Common myeloid progenitor, CD34-positive (primary cell): Measurements from ENCODE around the gene ENKD1.

Source experiments
- CTCF ChIA-PET: fragments of 350-600 bp; sonication (Branson Sonifier 250); formaldehyde crosslinking; loops from one replicate; lab custom pipeline; 2021; ENCODE audit warnings: antibody characterized with exemption; lab: Charles Lee
- POLR2A ChIA-PET: fragments of 350-600 bp; sonication (Branson Sonifier 250); formaldehyde crosslinking; loops from one replicate; lab custom pipeline; 2021; ENCODE audit warnings: antibody characterized with exemption; lab: Charles Lee
- DNase-seq, 3 donors: peaks; one replicate each; pipeline versions ENCODE4 v3.0.0 to v3.0.0-alpha.2; 2013
- H3K27ac ChIP-seq, 2 experiments: 1 replicate in 1 of 2; 2 replicates in 1 of 2; pipeline ENCODE4 v1.7.0; 2013; ENCODE audit warnings: inconsistent platforms in 2 of 2, low read length in 2 of 2, mild to moderate bottlenecking in 2 of 2, low read depth in 1 of 2, moderate library complexity in 1 of 2; ENCODE audit not compliant: severe bottlenecking in 2 of 2, insufficient read depth in 1 of 2, poor library complexity in 1 of 2
- H3K27me3 ChIP-seq, 5 experiments: replicated peaks in 2 of 5; 1 replicate in 3 of 5; 2 replicates in 2 of 5; pipeline versions ENCODE4 v1.6.1 to v1.7.0; 2013; ENCODE audit warnings: low read length in 4 of 5, mild to moderate bottlenecking in 2 of 5, moderate library complexity in 2 of 5, inconsistent platforms in 1 of 5; ENCODE audit not compliant: insufficient read depth in 5 of 5, control insufficient read depth in 4 of 5
- H3K36me3 ChIP-seq, 4 experiments: 1 replicate in 2 of 4; 2 replicates in 2 of 4; pipeline versions ENCODE4 v1.6.1 to v1.7.0; 2013; ENCODE audit warnings: low read length in 3 of 4, control low read depth in 1 of 4, mild to moderate bottlenecking in 1 of 4; ENCODE audit not compliant: control insufficient read depth in 4 of 4, insufficient read depth in 4 of 4
- H3K4me1 ChIP-seq, 4 experiments: 1 replicate in 3 of 4; 2 replicates in 1 of 4; pipeline versions ENCODE4 v1.6.1 to v1.7.1; 2013; ENCODE audit warnings: low read length in 3 of 4, mild to moderate bottlenecking in 3 of 4, control low read depth in 1 of 4, inconsistent platforms in 1 of 4, moderate library complexity in 1 of 4; ENCODE audit not compliant: control insufficient read depth in 4 of 4, insufficient read depth in 4 of 4; ENCODE audit errors: control extremely low read depth in 1 of 4
- H3K4me3 ChIP-seq, 7 experiments: 1 replicate in 4 of 7; 2 replicates in 3 of 7; pipeline versions ENCODE4 v1.5.1 to v1.7.0; 2013; ENCODE audit warnings: mild to moderate bottlenecking in 7 of 7, low read length in 6 of 7, moderate library complexity in 6 of 7, inconsistent platforms in 2 of 7, low read depth in 2 of 7, control low read depth in 1 of 7; ENCODE audit not compliant: insufficient read depth in 4 of 7, control insufficient read depth in 1 of 7; ENCODE audit errors: extremely low read depth in 1 of 7
- H3K9me3 ChIP-seq, 5 experiments: 1 replicate in 4 of 5; 2 replicates in 1 of 5; pipeline versions ENCODE4 v1.6.1 to v1.7.1; 2013; ENCODE audit warnings: low read length in 4 of 5, mild to moderate bottlenecking in 2 of 5, inconsistent platforms in 1 of 5, low read depth in 1 of 5, moderate library complexity in 1 of 5; ENCODE audit not compliant: control insufficient read depth in 4 of 5, insufficient read depth in 2 of 5; ENCODE audit errors: control extremely low read depth in 1 of 5
- WGBS: methylation state at CpG from one replicate; pipeline ENCODE4 v1.1.5; 2013; ENCODE audit not compliant: insufficient coverage; 5-methylcytosine and 5-hydroxymethylcytosine counted together

The ENKD1 gene

DNA sequence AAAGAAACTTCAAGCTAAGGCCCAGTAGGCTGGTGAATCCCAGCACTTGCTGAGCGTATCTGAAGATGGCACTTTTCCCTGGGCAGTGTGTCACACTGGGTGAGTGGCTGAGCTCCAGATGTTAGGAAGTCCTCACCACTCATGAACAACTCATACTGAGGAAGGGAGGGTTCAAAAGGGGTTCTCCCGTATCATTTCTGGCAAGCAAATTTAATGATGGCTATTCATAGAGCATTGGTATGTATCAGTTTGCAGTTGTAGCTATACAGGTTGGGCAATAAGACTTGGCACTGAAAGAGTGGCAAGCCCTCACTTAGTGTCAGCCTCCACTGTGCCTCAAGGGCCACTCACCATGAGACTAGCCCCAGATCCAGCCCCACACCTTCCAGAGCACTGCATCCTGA is 41.8 kb upstream of the ENKD1 start:
- no CpG with 5 or more reads among the region's 2 CpGs for WGBS
- no peaks in the 10 kb centered on the region for H3K27me3 ChIP-seq
- POLR2A ChIA-PET = interaction anchor here (0.8 kb wide), 1 partner anchor 377 kb away, joined by 3 read pairs; no protein-coding TSS in a partner anchor
- CTCF ChIA-PET = interaction anchor here (0.7 kb wide), 1 partner anchor 24 kb away, joined by 3 read pairs; no protein-coding TSS in a partner anchor
- H3K27ac ChIP-seq = no peak overlapping the region
- no peak overlapping the region for H3K4me3 ChIP-seq
- no peak for DNase-seq
- no peaks in the 10 kb centered on the region for H3K36me3 ChIP-seq
- H3K4me1 ChIP-seq = no peaks in the 10 kb centered on the region
- no peaks in the 10 kb centered on the region for H3K9me3 ChIP-seq

DNA sequence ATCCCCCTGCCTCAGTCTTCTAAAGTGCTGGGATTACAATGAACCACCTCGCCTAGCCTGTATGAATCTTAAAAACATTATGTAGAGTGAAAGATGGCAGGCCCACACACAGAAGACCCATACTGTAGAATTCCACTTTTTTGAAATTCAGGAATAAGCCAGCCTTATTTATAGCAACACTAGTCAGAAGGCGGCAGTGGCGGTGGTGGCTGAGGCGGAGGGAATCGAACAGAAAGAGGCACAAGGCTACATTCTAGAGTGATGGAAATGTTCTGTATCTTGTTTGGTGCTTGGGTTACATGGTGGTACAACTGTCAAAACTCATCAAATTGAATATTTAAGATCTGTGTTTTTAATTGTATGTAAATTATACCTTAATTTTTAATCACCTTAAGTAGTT is 41.2 kb upstream of the ENKD1 start:
- no peak overlapping the region for H3K4me3 ChIP-seq
- no peaks in the 10 kb centered on the region for H3K36me3 ChIP-seq
- H3K4me1 ChIP-seq = no peaks in the 10 kb centered on the region
- no peaks in the 10 kb centered on the region for H3K9me3 ChIP-seq
- no peak for DNase-seq
- WGBS = 100% methylated on average over 3 of the region's 5 CpGs
- H3K27me3 ChIP-seq = no peaks in the 10 kb centered on the region
- CTCF ChIA-PET = no interaction called here
- no peak overlapping the region for H3K27ac ChIP-seq
- POLR2A ChIA-PET = interaction anchor here (0.8 kb wide), 1 partner anchor 378 kb away, joined by 3 read pairs; no protein-coding TSS in a partner anchor

DNA sequence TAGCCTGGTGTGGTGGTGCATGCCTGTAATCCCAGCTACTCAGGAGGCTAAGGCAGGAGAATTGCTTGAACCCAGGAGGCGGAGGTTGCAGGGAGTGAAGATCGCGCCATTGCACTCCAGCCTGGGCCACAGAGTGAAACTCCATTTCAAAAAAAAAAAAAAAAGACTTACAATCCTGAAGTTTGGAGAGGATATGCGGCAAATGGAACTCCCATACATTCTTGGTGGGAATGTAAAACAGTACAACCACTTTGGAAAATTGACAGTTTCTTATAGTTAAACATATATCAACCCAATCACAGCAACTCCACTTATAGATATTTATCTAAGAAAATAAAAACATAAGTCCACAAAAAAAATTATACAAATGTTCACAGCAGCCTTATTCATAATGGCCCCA is 40.7 kb upstream of the ENKD1 start:
- no peaks in the 10 kb centered on the region for H3K36me3 ChIP-seq
- H3K27ac ChIP-seq = no peak overlapping the region
- no peaks in the 10 kb centered on the region for H3K4me1 ChIP-seq
- H3K9me3 ChIP-seq = no peaks in the 10 kb centered on the region
- no CpG with 5 or more reads among the region's 4 CpGs for WGBS
- no peak for DNase-seq
- H3K27me3 ChIP-seq = no peaks in the 10 kb centered on the region
- no peak overlapping the region for H3K4me3 ChIP-seq
- ChIA-PET CTCF (no interaction called here), POLR2A (no interaction called here)

DNA sequence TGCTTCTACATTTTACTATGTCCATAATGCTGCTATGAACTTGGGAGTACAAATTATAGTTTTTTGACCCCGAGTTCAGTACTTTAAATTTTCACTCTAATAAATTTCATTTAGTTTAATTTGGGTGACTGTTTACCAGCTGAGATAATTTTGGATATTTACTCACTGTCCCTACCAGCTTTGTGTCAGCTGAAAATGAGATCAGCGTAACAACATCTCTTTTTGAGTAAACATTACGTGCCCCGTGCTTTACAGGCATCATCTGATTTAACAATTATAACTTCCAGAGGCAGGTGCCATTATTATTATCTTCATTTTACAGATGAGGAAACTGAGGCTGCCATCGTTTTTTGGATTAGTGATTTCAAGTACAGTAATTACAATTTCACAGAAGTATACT is 37.6 kb upstream of the ENKD1 start:
- no peak overlapping the region for H3K4me3 ChIP-seq
- H3K36me3 ChIP-seq = no peaks in the 10 kb centered on the region
- DNase-seq = no peak
- no peaks in the 10 kb centered on the region for H3K4me1 ChIP-seq
- POLR2A ChIA-PET = no interaction called here
- peaks cover 0 to 7% (median 3%) of the 10 kb centered on the region in 5 experiments for H3K9me3 ChIP-seq
- WGBS = 100% methylated on average over 1 of the region's 5 CpGs
- H3K27me3 ChIP-seq = no peaks in the 10 kb centered on the region
- no peak overlapping the region for H3K27ac ChIP-seq
- CTCF ChIA-PET = interaction anchor here (0.9 kb wide), 1 partner anchor 31 kb away, joined by 3 read pairs; no protein-coding TSS in a partner anchor

DNA sequence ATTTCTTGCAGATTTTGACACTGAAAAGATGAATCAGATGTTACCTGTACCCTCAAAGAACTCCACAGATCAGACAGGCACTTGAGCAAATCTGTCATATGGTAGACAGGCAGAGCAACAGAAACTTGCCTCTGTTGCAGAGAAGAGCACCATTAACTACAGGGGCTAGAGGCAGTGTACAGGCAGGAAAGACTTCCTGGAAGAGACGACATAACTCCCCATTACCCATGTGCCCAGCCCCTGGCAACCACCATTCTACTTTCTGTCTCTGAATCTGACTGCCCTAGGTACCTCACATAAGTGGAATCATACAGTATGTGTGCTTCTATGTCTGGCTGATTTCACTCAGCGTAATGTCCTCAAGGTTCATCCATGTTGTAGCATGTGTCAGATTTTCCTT is 37.1 kb upstream of the ENKD1 start:
- H3K36me3 ChIP-seq = peaks cover 0 to 2% (median under 1%) of the 10 kb centered on the region in 4 experiments
- CTCF ChIA-PET = no interaction called here
- DNase-seq = no peak
- POLR2A ChIA-PET = no interaction called here
- peaks cover 0 to 11% (median 5%) of the 10 kb centered on the region in 5 experiments for H3K9me3 ChIP-seq
- no peaks in the 10 kb centered on the region for H3K4me1 ChIP-seq
- 71% methylated on average over 2 of the region's 2 CpGs for WGBS
- no peak overlapping the region for H3K27ac ChIP-seq
- no peaks in the 10 kb centered on the region for H3K27me3 ChIP-seq
- H3K4me3 ChIP-seq = no peak overlapping the region

DNA sequence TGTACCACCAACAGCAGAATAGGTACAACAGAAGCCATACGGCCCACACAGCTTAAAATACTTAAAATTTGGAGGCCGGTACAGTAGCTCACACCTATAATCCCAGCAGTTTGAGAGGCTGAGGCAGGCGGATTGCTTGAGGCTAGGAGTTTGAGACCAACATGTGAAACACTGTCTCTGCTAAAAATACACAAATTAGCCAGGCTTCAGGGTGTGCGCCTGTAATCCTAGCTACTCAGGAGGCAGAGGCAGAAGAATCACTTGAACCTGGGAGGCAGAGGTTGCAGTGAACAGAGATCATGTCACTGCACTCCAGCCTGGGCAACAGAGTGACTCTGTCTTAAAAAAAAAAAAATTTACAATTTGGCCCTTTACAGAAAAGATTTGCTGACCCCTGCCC is 35.6 kb upstream of the ENKD1 start:
- CTCF ChIA-PET = no interaction called here
- Histone ChIP-seq H3K9me3 (peaks cover 0 to 11% (median 5%) of the 10 kb centered on the region in 5 experiments), H3K27ac (no peak overlapping the region), H3K4me1 (no peaks in the 10 kb centered on the region), H3K36me3 (peaks cover 0 to 11% (median 3%) of the 10 kb centered on the region in 4 experiments), H3K4me3 (no peak overlapping the region), H3K27me3 (no peaks in the 10 kb centered on the region)
- POLR2A ChIA-PET = no interaction called here
- 97% methylated on average over 4 of the region's 4 CpGs for WGBS
- no peak for DNase-seq

DNA sequence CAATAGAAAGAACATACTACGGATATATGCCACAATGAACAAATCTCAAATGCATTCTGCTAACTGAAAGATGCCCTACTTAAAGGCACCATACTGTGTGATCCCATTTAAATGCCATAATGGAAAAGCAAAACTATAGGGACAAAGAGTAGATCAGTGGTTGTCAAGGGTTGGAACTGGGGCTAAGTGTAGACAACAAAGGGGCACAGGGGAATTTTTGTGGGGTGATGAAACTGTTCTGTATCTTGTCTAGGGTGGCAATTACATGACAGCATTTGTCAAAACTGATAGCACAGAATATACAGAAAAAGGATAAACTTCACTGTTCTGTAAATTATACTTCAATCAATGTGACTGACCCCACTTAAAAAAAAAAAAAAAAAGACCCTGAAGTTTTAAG is 34.9 kb upstream of the ENKD1 start:
- CTCF ChIA-PET = no interaction called here
- POLR2A ChIA-PET = no interaction called here
- H3K27me3 ChIP-seq = no peaks in the 10 kb centered on the region

More for the DNA sequence above, 34.9 kb upstream of the ENKD1 start:
- Histone ChIP-seq H3K4me1 (no peaks in the 10 kb centered on the region), H3K36me3 (peaks cover 0 to 11% (median 3%) of the 10 kb centered on the region in 4 experiments), H3K27ac (no peak overlapping the region), H3K4me3 (no peak overlapping the region), H3K9me3 (peaks cover 0 to 11% (median 5%) of the 10 kb centered on the region in 5 experiments)
- 100% methylated on average over 1 of the region's 1 CpG for WGBS
- no peak for DNase-seq
